Measurements from ENCODE around the gene MAN1A1. TPM values are rescaled to one million over a fixed set of nuclear protein-coding genes. Genes with fewer than 3 reads are reported as not detected.

MAN1A1 gene
- total RNA-seq, 2 donors from 2014 or later, result 17.9 to 27.9 TPM

DNA sequence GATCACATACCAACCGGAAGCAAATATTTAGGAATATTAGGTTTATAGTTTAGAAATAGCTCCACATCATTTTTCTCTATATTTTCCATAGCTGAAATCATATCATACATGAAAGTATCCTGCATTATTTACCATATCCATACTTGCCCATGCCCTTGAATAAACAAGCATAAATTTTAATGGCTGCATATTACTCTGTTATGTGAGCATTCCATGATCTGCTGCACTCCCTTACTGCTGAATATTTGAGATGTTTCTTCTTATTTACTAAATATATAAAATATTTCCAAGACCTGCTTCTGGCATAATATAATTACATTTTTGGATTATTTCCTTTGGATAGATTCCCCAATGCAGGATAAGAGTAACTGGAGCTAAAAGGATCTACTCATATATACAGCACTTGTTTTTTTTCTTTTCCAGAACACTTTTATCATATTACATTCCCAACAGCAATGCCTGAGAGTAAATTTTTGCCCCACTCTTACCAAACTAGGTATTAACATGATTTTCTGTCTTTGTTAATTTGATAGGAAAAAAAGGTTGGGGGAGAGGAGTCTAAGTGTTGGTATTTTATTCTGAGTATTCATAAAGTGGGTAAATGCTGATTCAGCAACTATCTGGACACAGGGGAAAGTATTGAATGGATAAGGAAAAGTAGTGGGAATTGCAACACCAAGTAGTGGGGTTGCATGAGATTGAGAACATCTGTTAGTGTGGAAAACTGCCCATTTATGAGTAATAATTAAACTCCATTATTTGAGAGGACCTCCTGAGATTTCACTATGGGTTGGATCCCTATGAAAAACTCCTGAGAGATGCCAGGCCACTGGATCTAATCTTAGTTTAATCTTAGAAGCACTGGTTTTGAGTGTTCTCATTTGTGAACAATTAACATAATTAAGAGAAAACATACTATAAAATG is 76.0 kb downstream of the MAN1A1 start:
- Histone ChIP-seq H3K9me3 (no peaks in the 10 kb centered on the region), H3K27ac (no peak overlapping the region), H3K4me3 (no peak overlapping the region), H3K36me3 (no peaks in the 10 kb centered on the region), H3K27me3 (replicated peaks; ENCODE audit: insufficient read depth) (no peaks in the 10 kb centered on the region), H3K4me1 (replicated peaks) (no peaks in the 10 kb centered on the region)
- no peak for TF ChIP-seq POLR2AphosphoS5 (IDR thresholded peaks at IDR 0.05)
- intact Hi-C loops (cut with DNase I), result no loop called here
- DNase-seq (ENCODE audit: low spot score), result no peak
- WGBS, result 98% methylated on average over 1 of the region's 1 CpG

DNA sequence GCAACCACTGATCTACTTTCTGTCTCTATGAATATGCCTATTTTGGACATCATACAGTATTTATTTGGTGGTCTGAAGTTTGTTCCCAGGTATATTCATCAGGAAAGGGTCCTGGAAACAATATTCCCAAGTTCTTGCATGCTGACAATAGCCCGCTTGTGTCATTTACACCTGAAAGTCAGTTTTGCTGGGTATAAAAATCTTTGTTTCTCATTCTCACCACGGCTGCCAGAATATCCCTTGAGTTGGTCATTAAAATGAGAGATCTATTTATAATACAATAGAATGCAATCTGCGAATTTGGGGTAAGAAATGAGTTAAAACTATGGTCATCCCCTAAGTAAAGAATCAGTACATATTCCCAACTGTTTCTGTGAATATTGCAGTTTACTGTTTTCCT is 79.0 kb downstream of the MAN1A1 start:
- WGBS, result 97% methylated on average over 3 of the region's 3 CpGs
- intact Hi-C loops (cut with DNase I), result no loop called here

DNA sequence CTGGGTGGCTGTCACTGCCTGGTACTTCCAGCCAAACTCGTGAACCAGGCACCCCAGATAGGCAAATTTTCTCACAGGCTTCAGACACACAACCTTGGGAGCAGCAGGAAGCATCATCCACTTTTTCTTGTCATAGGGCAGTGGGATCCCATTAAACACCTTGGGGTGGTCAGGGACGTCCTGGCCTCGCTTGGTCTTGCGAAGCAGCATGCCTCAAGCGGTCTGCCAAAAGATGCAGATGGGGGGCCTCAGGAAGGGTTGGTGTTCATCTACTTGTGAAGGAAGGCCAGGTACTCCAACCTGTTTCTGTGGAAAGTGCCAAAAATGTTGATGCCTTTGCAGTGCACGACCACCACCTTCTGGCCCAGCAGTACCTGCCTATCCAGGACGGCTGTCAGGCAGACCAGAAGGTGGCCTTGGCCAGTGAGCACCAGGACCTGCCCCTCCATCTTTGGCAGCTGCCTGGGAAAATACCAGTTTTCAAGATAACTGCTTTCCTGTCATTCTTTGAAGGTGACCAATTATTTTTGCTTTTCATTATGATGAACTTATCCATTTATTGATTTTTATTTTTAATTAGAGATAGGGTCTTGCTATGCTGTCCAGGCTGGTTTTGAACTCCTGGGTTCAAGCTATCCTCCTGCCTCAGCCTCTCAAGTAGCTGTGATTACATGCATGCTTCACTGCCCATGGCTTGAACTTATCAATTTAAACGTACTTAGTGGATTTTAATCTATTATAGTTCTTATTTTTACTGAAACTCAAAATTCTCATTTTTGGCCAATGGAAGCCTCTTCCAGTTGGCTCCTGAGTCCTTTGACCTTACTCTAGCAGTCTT is 80.1 kb downstream of the MAN1A1 start:
- H3K36me3 ChIP-seq, result no peaks in the 10 kb centered on the region

More for the DNA sequence above, 79.0 kb downstream of the MAN1A1 start:
- Histone ChIP-seq H3K27ac (no peak overlapping the region), H3K4me3 (no peak overlapping the region), H3K36me3 (no peaks in the 10 kb centered on the region), H3K4me1 (replicated peaks) (no peaks in the 10 kb centered on the region), H3K9me3 (no peaks in the 10 kb centered on the region), H3K27me3 (replicated peaks; ENCODE audit: insufficient read depth) (no peaks in the 10 kb centered on the region)
- TF ChIP-seq, protein P1, sequence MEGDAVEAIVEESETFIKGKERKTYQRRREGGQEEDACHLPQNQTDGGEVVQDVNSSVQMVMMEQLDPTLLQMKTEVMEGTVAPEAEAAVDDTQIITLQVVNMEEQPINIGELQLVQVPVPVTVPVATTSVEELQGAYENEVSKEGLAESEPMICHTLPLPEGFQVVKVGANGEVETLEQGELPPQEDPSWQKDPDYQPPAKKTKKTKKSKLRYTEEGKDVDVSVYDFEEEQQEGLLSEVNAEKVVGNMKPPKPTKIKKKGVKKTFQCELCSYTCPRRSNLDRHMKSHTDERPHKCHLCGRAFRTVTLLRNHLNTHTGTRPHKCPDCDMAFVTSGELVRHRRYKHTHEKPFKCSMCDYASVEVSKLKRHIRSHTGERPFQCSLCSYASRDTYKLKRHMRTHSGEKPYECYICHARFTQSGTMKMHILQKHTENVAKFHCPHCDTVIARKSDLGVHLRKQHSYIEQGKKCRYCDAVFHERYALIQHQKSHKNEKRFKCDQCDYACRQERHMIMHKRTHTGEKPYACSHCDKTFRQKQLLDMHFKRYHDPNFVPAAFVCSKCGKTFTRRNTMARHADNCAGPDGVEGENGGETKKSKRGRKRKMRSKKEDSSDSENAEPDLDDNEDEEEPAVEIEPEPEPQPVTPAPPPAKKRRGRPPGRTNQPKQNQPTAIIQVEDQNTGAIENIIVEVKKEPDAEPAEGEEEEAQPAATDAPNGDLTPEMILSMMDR (IDR thresholded peaks at IDR 0.05), result no peak
- TF ChIP-seq POLR2A (IDR thresholded peaks at IDR 0.05), result no peak
- no peak for TF ChIP-seq POLR2AphosphoS5 (IDR thresholded peaks at IDR 0.05)
- no peak for DNase-seq (ENCODE audit: low spot score)

DNA sequence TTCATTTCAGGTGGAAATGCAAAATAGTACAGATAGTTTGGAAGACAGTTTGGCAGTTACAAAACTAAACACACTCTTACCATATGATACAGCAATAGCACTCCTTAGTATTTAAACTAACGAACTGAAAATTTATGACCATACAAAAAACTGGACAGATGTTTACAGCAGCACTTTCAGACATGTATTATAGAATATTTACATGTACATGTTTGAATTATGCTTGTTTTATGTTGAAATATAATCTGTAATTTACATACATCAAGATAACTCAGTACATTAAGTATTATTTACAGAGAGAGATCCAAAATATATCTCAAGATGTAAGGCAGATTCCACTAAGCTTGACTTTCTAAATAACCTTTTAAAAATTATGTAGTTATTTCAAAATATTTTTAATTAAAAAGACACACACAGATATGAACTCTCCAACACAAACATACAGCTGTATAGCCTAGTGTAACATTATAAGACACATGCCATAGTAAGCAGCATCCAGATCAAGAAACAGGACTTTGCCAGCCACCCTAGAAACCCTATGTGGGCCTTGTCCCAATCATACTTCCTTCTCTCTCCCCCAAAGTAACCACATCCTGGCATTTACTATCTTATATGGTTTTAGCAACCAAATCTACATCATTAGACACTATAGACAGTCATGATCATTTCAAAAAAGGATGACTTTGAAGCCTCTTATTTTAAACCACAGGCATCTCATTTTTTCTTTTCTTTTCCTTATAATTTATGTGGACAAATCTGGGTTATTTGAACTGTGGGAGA is 82.2 kb downstream of the MAN1A1 start:
- no peaks in the 10 kb centered on the region for H3K36me3 ChIP-seq
- WGBS, result 70% methylated on average over 1 of the region's 1 CpG
- H3K9me3 ChIP-seq, result no peaks in the 10 kb centered on the region
- H3K4me3 ChIP-seq, result no peak overlapping the region
- intact Hi-C loops (cut with DNase I), result no loop called here
- DNase-seq (ENCODE audit: low spot score), result no peak
- no peaks in the 10 kb centered on the region for H3K27me3 ChIP-seq (replicated peaks; ENCODE audit: insufficient read depth)
- no peak for TF ChIP-seq POLR2A (IDR thresholded peaks at IDR 0.05)
- no peak for TF ChIP-seq POLR2AphosphoS5 (IDR thresholded peaks at IDR 0.05)
- TF ChIP-seq, protein P1 (IDR thresholded peaks at IDR 0.05), result no peak
- H3K4me1 ChIP-seq (replicated peaks), result no peaks in the 10 kb centered on the region
- H3K27ac ChIP-seq, result no peak overlapping the region

More for the DNA sequence above, 80.1 kb downstream of the MAN1A1 start:
- intact Hi-C loops (cut with DNase I), result no loop called here
- no peak for TF ChIP-seq POLR2A (IDR thresholded peaks at IDR 0.05)
- TF ChIP-seq, protein P1 (IDR thresholded peaks at IDR 0.05), result no peak
- TF ChIP-seq POLR2AphosphoS5 (IDR thresholded peaks at IDR 0.05), result no peak
- H3K27ac ChIP-seq, result no peak overlapping the region
- H3K4me3 ChIP-seq, result no peak overlapping the region
- H3K9me3 ChIP-seq, result no peaks in the 10 kb centered on the region
- H3K27me3 ChIP-seq (replicated peaks; ENCODE audit: insufficient read depth), result no peaks in the 10 kb centered on the region
- 96% methylated on average over 8 of the region's 8 CpGs for WGBS
- no peaks in the 10 kb centered on the region for H3K4me1 ChIP-seq (replicated peaks)
- DNase-seq (ENCODE audit: low spot score), result no peak

Measured in prostate gland (tissue), 2 donors.